Measurements from ENCODE around the gene FOSL2.

GRCh38 chr2:28461056-28461455 lies 68.4 kb downstream of the FOSL2 start:
- no peak for TF ChIP-seq RORB (CRISPR knock-in tag; IDR thresholded peaks at IDR 0.05)
- TF ChIP-seq ELF4 (CRISPR knock-in tag; IDR thresholded peaks at IDR 0.05; ENCODE audit: low read depth), result no peak
- no peak for TF ChIP-seq CTCF (IDR thresholded peaks at IDR 0.05)
- TF ChIP-seq ATF1 (CRISPR knock-in tag; IDR thresholded peaks at IDR 0.05), result no peak
- TF ChIP-seq SP1 (CRISPR knock-in tag; conservative IDR thresholded peaks at IDR 0.05), result no peak
- TF ChIP-seq E2F5 (CRISPR knock-in tag; IDR thresholded peaks at IDR 0.05), result no peak
